ENCODE data around the gene LYPD6B.

DNA sequence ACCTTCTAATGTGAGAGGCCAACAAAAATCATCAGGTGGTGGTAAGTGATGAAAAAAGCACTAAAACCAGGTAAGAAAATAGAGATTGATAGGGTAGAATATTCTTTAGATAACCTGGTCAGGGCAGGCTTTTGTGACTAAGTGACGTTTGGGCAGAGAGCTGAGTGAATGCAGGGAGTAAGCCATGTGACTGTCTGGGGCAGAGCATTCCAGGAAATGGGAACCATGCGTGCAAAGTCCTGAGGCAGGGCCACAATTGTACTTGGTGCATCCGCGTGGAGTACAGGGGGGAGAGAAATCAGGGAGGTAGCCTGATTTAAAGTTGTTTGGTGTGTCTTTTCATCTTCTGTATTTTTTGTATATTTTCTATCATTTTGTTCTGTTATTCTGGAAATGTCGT is 102.5 kb downstream of the LYPD6B start:
- TF ChIP-seq, protein P1, sequence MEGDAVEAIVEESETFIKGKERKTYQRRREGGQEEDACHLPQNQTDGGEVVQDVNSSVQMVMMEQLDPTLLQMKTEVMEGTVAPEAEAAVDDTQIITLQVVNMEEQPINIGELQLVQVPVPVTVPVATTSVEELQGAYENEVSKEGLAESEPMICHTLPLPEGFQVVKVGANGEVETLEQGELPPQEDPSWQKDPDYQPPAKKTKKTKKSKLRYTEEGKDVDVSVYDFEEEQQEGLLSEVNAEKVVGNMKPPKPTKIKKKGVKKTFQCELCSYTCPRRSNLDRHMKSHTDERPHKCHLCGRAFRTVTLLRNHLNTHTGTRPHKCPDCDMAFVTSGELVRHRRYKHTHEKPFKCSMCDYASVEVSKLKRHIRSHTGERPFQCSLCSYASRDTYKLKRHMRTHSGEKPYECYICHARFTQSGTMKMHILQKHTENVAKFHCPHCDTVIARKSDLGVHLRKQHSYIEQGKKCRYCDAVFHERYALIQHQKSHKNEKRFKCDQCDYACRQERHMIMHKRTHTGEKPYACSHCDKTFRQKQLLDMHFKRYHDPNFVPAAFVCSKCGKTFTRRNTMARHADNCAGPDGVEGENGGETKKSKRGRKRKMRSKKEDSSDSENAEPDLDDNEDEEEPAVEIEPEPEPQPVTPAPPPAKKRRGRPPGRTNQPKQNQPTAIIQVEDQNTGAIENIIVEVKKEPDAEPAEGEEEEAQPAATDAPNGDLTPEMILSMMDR (IDR thresholded peaks at IDR 0.05; ENCODE audit: extremely low read depth in 1 of 2, insufficient read depth in 1 of 2, low read depth in 1 of 2, low read length in 2 of 2) = no peak
- TF ChIP-seq POLR2A (IDR thresholded peaks at IDR 0.05; ENCODE audit: low read depth, low read length) = no peak
- no peak for TF ChIP-seq POLR2AphosphoS5 (IDR thresholded peaks at IDR 0.05; ENCODE audit: insufficient read depth, low read depth, low read length)
- no peak for TF ChIP-seq EZH2 (IDR thresholded peaks at IDR 0.05; ENCODE audit: borderline replicate concordance, low read depth, low read length, severe bottlenecking)
- TF ChIP-seq, protein P2, sequence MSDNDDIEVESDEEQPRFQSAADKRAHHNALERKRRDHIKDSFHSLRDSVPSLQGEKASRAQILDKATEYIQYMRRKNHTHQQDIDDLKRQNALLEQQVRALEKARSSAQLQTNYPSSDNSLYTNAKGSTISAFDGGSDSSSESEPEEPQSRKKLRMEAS (IDR thresholded peaks at IDR 0.05; ENCODE audit: insufficient read depth, insufficient read length) = no peak

Data from endothelial cell of umbilical vein (primary cell).